ENCODE data around the gene CKS1B. TPM values are rescaled to one million over a fixed set of nuclear protein-coding genes. Genes with fewer than 3 reads are reported as not detected.
"Not testable (repeated sequence)": the region's sequence is repeated elsewhere in the genome, so short reads cannot be mapped to it uniquely, and the experiment has no call there.

Gene CKS1B
- total RNA-seq, 1 donor from 2014 or later, result 158 TPM

- no peaks in the 10 kb centered on the region for H3K27me3 Mint-ChIP-seq (ENCODE audit: insufficient read depth)
- peak overlapping the region; percentile 59 for H3K27ac Mint-ChIP-seq
- DNase-seq (ENCODE audit: low spot score), result no peak
- peaks cover 43% of the 10 kb centered on the region for H3K4me1 Mint-ChIP-seq (ENCODE audit: low read depth)
- no peaks in the 10 kb centered on the region for H3K9me3 Mint-ChIP-seq
- peaks cover 22% of the 10 kb centered on the region for H3K36me3 Mint-ChIP-seq (ENCODE audit: low read depth)
- intact Hi-C loops (cut with micrococcal nuclease), result loop anchor here (5.0 kb wide), 1 partner anchor 220 kb away; no protein-coding TSS in a partner anchor
- peak overlapping the region; percentile 79 for H3K4me3 Mint-ChIP-seq
These were observed 1.8 kb upstream of the CKS1B start for GRCh38 chr1:154972517-154973343.

GRCh38 chr1:154973344-154974101 lies 958 bp upstream of the CKS1B start:
- intact Hi-C loops (cut with micrococcal nuclease), result loop anchor here (1.0 to 5.0 kb wide), 14 partner anchors 10 to 753 kb away; partner anchors contain the start of genes ADAM15, ADAR, FLAD1 and PYGO2
- no peaks in the 10 kb centered on the region for H3K9me3 Mint-ChIP-seq
- H3K36me3 Mint-ChIP-seq (ENCODE audit: low read depth), result peaks cover 20% of the 10 kb centered on the region
- peaks cover 41% of the 10 kb centered on the region for H3K4me1 Mint-ChIP-seq (ENCODE audit: low read depth)
- H3K4me3 Mint-ChIP-seq, result no peak overlapping the region
- H3K27ac Mint-ChIP-seq, result no peak overlapping the region
- no peaks in the 10 kb centered on the region for H3K27me3 Mint-ChIP-seq (ENCODE audit: insufficient read depth)
- DNase-seq (ENCODE audit: low spot score), result peak; percentile 88

GRCh38 chr1:154974808-154975408 lies 427 bp downstream of the CKS1B start:
- peaks cover 31% of the 10 kb centered on the region for H3K4me1 Mint-ChIP-seq (ENCODE audit: low read depth)
- no peaks in the 10 kb centered on the region for H3K9me3 Mint-ChIP-seq
- H3K4me3 Mint-ChIP-seq, result no peak overlapping the region
- DNase-seq (ENCODE audit: low spot score), result peak; percentile 93
- H3K36me3 Mint-ChIP-seq (ENCODE audit: low read depth), result peaks cover 21% of the 10 kb centered on the region
- H3K27ac Mint-ChIP-seq, result no peak overlapping the region
- H3K27me3 Mint-ChIP-seq (ENCODE audit: insufficient read depth), result no peaks in the 10 kb centered on the region
- intact Hi-C loops (cut with micrococcal nuclease), result loop anchor here (1.0 to 5.0 kb wide), 14 partner anchors 8 to 755 kb away; partner anchors contain the start of genes ADAM15, ADAR, FLAD1 and PYGO2

- Mint-ChIP-seq H3K27ac (no peak overlapping the region), H3K4me3 (no peak overlapping the region), H3K27me3 (ENCODE audit: insufficient read depth) (no peaks in the 10 kb centered on the region), H3K4me1 (ENCODE audit: low read depth) (peaks cover 30% of the 10 kb centered on the region), H3K36me3 (ENCODE audit: low read depth) (peaks cover 21% of the 10 kb centered on the region), H3K9me3 (no peaks in the 10 kb centered on the region)
- peak; percentile 55 for DNase-seq (ENCODE audit: low spot score)
- intact Hi-C loops (cut with micrococcal nuclease), result loop anchor here (2.0 kb wide), 2 partner anchors 75 to 159 kb away; partner anchors contain the start of genes ADAM15 and SLC50A1
These were observed 1.1 kb downstream of the CKS1B start for GRCh38 chr1:154975409-154976059.

- H3K27ac Mint-ChIP-seq, result peak overlapping the region; percentile 7
- H3K9me3 Mint-ChIP-seq; H3K27me3 Mint-ChIP-seq (ENCODE audit: insufficient read depth); intact Hi-C loops (cut with micrococcal nuclease); DNase-seq (ENCODE audit: low spot score): not testable (repeated sequence)
- H3K36me3 Mint-ChIP-seq (ENCODE audit: low read depth), result peaks cover 14% of the 10 kb centered on the region
- H3K4me1 Mint-ChIP-seq (ENCODE audit: low read depth), result peaks cover 12% of the 10 kb centered on the region
- peak overlapping the region; percentile 15 for H3K4me3 Mint-ChIP-seq
These were observed 3.3 kb downstream of the CKS1B start for GRCh38 chr1:154977762-154978161.

GRCh38 chr1:154978360-154978759 lies 3.9 kb downstream of the CKS1B start:
- H3K36me3 Mint-ChIP-seq (ENCODE audit: low read depth), result peaks cover 14% of the 10 kb centered on the region
- H3K27me3 Mint-ChIP-seq (ENCODE audit: insufficient read depth), result no peaks in the 10 kb centered on the region
- H3K9me3 Mint-ChIP-seq, result no peaks in the 10 kb centered on the region
- H3K4me3 Mint-ChIP-seq, result no peak overlapping the region
- no peak for DNase-seq (ENCODE audit: low spot score)
- no peak overlapping the region for H3K27ac Mint-ChIP-seq
- H3K4me1 Mint-ChIP-seq (ENCODE audit: low read depth), result peaks cover 10% of the 10 kb centered on the region
- intact Hi-C loops (cut with micrococcal nuclease), result no loop called here

GRCh38 chr1:154982341-154982740 lies 7.9 kb downstream of the CKS1B start:
- no peak for DNase-seq (ENCODE audit: low spot score)
- Mint-ChIP-seq H3K4me3 (no peak overlapping the region), H3K9me3 (no peaks in the 10 kb centered on the region), H3K27me3 (ENCODE audit: insufficient read depth) (no peaks in the 10 kb centered on the region), H3K36me3 (ENCODE audit: low read depth) (peaks cover 17% of the 10 kb centered on the region), H3K4me1 (ENCODE audit: low read depth) (peaks cover 15% of the 10 kb centered on the region), H3K27ac (no peak overlapping the region)
- intact Hi-C loops (cut with micrococcal nuclease), result no loop called here

- intact Hi-C loops (cut with micrococcal nuclease), result loop anchor here (1.0 kb wide), 8 partner anchors 9 to 763 kb away; partner anchors contain the start of genes ADAM15, CKS1B, PMVK and PYGO2
- Mint-ChIP-seq H3K4me1 (ENCODE audit: low read depth) (peaks cover 8% of the 10 kb centered on the region), H3K27ac (peak within 1 kb of the TSS; percentile 42)
These were observed 8.6 kb downstream of the CKS1B start, which contains the start of gene FLAD1 for GRCh38 chr1:154982897-154983648. Gene FLAD1 (plus strand): TSS chr1:154983344. CDS start chr1:154983695, 351 bp downstream.

GRCh38 chr1:154983776-154984466 lies 9.4 kb downstream of the CKS1B start:
- H3K9me3 Mint-ChIP-seq, result no peaks in the 10 kb centered on the region

More at GRCh38 chr1:154982897-154983648, 8.6 kb downstream of the CKS1B start, which contains the start of gene FLAD1:
- H3K9me3 Mint-ChIP-seq, result no peaks in the 10 kb centered on the region
- H3K27me3 Mint-ChIP-seq (ENCODE audit: insufficient read depth), result no peaks in the 10 kb centered on the region
- peaks cover 14% of the 10 kb centered on the region for H3K36me3 Mint-ChIP-seq (ENCODE audit: low read depth)
- H3K4me3 Mint-ChIP-seq, result no peak within 1 kb of the TSS
- DNase-seq (ENCODE audit: low spot score), result peak; percentile 96

GRCh38 chr1:154986736-154987135 lies 12.3 kb downstream of the CKS1B start:
- H3K9me3 Mint-ChIP-seq; H3K4me3 Mint-ChIP-seq; H3K27ac Mint-ChIP-seq; DNase-seq (ENCODE audit: low spot score); H3K27me3 Mint-ChIP-seq (ENCODE audit: insufficient read depth); intact Hi-C loops (cut with micrococcal nuclease): not testable (repeated sequence)
- Mint-ChIP-seq H3K4me1 (ENCODE audit: low read depth) (peaks cover 18% of the 10 kb centered on the region), H3K36me3 (ENCODE audit: low read depth) (peaks cover 15% of the 10 kb centered on the region)

More at GRCh38 chr1:154983776-154984466, 9.4 kb downstream of the CKS1B start:
- no peak for DNase-seq (ENCODE audit: low spot score)
- Mint-ChIP-seq H3K4me3 (no peak overlapping the region), H3K27me3 (ENCODE audit: insufficient read depth) (no peaks in the 10 kb centered on the region), H3K4me1 (ENCODE audit: low read depth) (peaks cover 7% of the 10 kb centered on the region), H3K36me3 (ENCODE audit: low read depth) (peaks cover 17% of the 10 kb centered on the region), H3K27ac (peak overlapping the region; percentile 42)
- intact Hi-C loops (cut with micrococcal nuclease), result loop anchor here (1.0 kb wide), 8 partner anchors 10 to 764 kb away; partner anchors contain the start of genes ADAM15, CKS1B, PMVK and PYGO2

GRCh38 chr1:154987326-154987725 lies 12.8 kb downstream of the CKS1B start:
- Mint-ChIP-seq H3K27ac (no peak overlapping the region), H3K36me3 (ENCODE audit: low read depth) (peaks cover 16% of the 10 kb centered on the region), H3K27me3 (ENCODE audit: insufficient read depth) (no peaks in the 10 kb centered on the region), H3K4me1 (ENCODE audit: low read depth) (peaks cover 18% of the 10 kb centered on the region), H3K9me3 (no peaks in the 10 kb centered on the region), H3K4me3 (no peak overlapping the region)
- no peak for DNase-seq (ENCODE audit: low spot score)
- intact Hi-C loops (cut with micrococcal nuclease), result no loop called here

Measured in activated T-helper 1 cell treated with anti-CD3 and anti-CD28 coated beads, Interleukin-12 subunit alpha, Interleukin-12 subunit beta, Interleukin-2, Interleukin-4 antibody, amounts not matched to agents 30 ng/mL and 10 ng/mL and 1 ng/mL, durations not matched to agents 14 hours and 24 hours and 36 hours (primary cell).